Vagina (tissue), 2 donors: ENCODE results near the gene SOCS3. TPM values are rescaled to one million over a fixed set of nuclear protein-coding genes. Genes with fewer than 3 reads are reported as not detected.

ENCODE experiments used
- DNase-seq, 2 donors: peaks; one replicate each; pipeline ENCODE4 v3.0.0-alpha.2; 2017; ENCODE audit errors: extremely low spot score in 2 of 2
- H3K27ac ChIP-seq: fragments of 200-600 bp; sonication (generic); one replicate; pipeline ENCODE4 v1.5.1; 2019
- H3K27me3 ChIP-seq: fragments of 200-600 bp; sonication (generic); one replicate; pipeline ENCODE4 v1.5.1; 2019
- H3K36me3 ChIP-seq, 2 donors: fragments of 200-600 bp; sonication (generic); one replicate each; pipeline ENCODE4 v1.5.1; 2017 to 2019
- H3K4me1 ChIP-seq: fragments of 200-600 bp; sonication (generic); one replicate; pipeline ENCODE4 v1.5.1; 2019
- H3K4me3 ChIP-seq, 2 donors: fragments of 200-600 bp; sonication (generic); 1 replicate in 1 of 2; 2 replicates in 1 of 2; pipeline ENCODE4 v1.5.1; 2016 to 2019
- H3K9me3 ChIP-seq: fragments of 200-600 bp; sonication (generic); one replicate; pipeline ENCODE4 v1.5.1; 2019
- CTCF ChIP-seq, 3 experiments: fragments of 450-650 bp in 2 of 3; fragments of 200-600 bp in 1 of 3; sonication (generic) in 1 of 3; IDR thresholded peaks; one replicate each; pipeline ENCODE4 v1.5.1; 2017 to 2019; ENCODE audit warnings: antibody characterized with exemption in 3 of 3, mild to moderate bottlenecking in 2 of 3, moderate library complexity in 2 of 3
- POLR2A ChIP-seq, 2 donors: fragments of 450-650 bp; IDR thresholded peaks; one replicate each; pipeline ENCODE4 v1.6.1; 2017; ENCODE audit warnings: antibody characterized with exemption in 2 of 2, mild to moderate bottlenecking in 2 of 2, moderate library complexity in 2 of 2
- POLR2AphosphoS5 ChIP-seq, 2 donors: sonication (generic); formaldehyde crosslinking; IDR thresholded peaks; one replicate each; pipeline ENCODE4 v1.9.0; 2017; ENCODE audit warnings: antibody characterized with exemption in 2 of 2, mild to moderate bottlenecking in 2 of 2, low read depth in 1 of 2; ENCODE audit not compliant: insufficient read depth in 1 of 2
- intact Hi-C: fragments of 100-400 bp; cut with DNase I; formaldehyde crosslinking; loops from one replicate; pipeline ENCODE4 v1.15.1; 2023
- total RNA-seq: library from RNA; depleted of rRNA; stranded (reverse); fragments of >200 nt; gene quantifications from one replicate; pipeline ENCODE4 v1.2.3, GENCODE V29; 2016

SOCS3 gene
- total RNA-seq, 1 donor from 2014 or later: 173 TPM

- intact Hi-C loops: no loop called here
- no peak for TF ChIP-seq POLR2AphosphoS5 (IDR thresholded peaks at IDR 0.05; ENCODE audit: insufficient read depth in 1 of 2, low read depth in 1 of 2)
- no peak for TF ChIP-seq CTCF (IDR thresholded peaks at IDR 0.05)
- no peak for TF ChIP-seq POLR2A (IDR thresholded peaks at IDR 0.05)
- Histone ChIP-seq H3K27me3 (no peaks in the 10 kb centered on the region), H3K27ac (no peak overlapping the region), H3K9me3 (no peaks in the 10 kb centered on the region), H3K36me3 (peaks cover 0 to 43% of the 10 kb centered on the region in 2 donors), H3K4me1 (peaks cover 3% of the 10 kb centered on the region), H3K4me3 (no peak overlapping the region)
- DNase-seq: no peak
These were observed 36.8 kb upstream of the SOCS3 start for GRCh38 chr17:78396441-78397337.

GRCh38 chr17:78395155-78395554, 35.3 kb upstream of the SOCS3 start:
- H3K4me3 ChIP-seq: no peak overlapping the region
- no peaks in the 10 kb centered on the region for H3K27me3 ChIP-seq
- H3K9me3 ChIP-seq: no peaks in the 10 kb centered on the region
- no peak overlapping the region for H3K27ac ChIP-seq
- peaks cover 0 to 28% of the 10 kb centered on the region in 2 donors for H3K36me3 ChIP-seq
- intact Hi-C loops: no loop called here
- peaks cover 17% of the 10 kb centered on the region for H3K4me1 ChIP-seq
- no peak for DNase-seq
- TF ChIP-seq POLR2A (IDR thresholded peaks at IDR 0.05) (no peak), POLR2AphosphoS5 (IDR thresholded peaks at IDR 0.05; ENCODE audit: insufficient read depth in 1 of 2, low read depth in 1 of 2) (no peak), CTCF (IDR thresholded peaks at IDR 0.05) (no peak)

- Histone ChIP-seq H3K27ac (no peak overlapping the region), H3K27me3 (no peaks in the 10 kb centered on the region), H3K4me1 (peaks cover 26% of the 10 kb centered on the region), H3K9me3 (no peaks in the 10 kb centered on the region), H3K36me3 (peaks cover 0 to 18% of the 10 kb centered on the region in 2 donors), H3K4me3 (no peak overlapping the region)
- intact Hi-C loops: no loop called here
- no peak for TF ChIP-seq POLR2A (IDR thresholded peaks at IDR 0.05)
- TF ChIP-seq POLR2AphosphoS5 (IDR thresholded peaks at IDR 0.05; ENCODE audit: insufficient read depth in 1 of 2, low read depth in 1 of 2): no peak
- TF ChIP-seq CTCF (IDR thresholded peaks at IDR 0.05): no peak
- no peak for DNase-seq
These were observed 34.3 kb upstream of the SOCS3 start for GRCh38 chr17:78394209-78394608.

- Histone ChIP-seq H3K36me3 (peaks cover 0 to 12% of the 10 kb centered on the region in 2 donors), H3K4me3 (no peak overlapping the region), H3K9me3 (no peaks in the 10 kb centered on the region), H3K27me3 (no peaks in the 10 kb centered on the region), H3K27ac (no peak overlapping the region), H3K4me1 (peaks cover 27% of the 10 kb centered on the region)
- TF ChIP-seq POLR2AphosphoS5 (IDR thresholded peaks at IDR 0.05; ENCODE audit: insufficient read depth in 1 of 2, low read depth in 1 of 2): no peak
- intact Hi-C loops: no loop called here
- no peak for DNase-seq
These were observed 33.7 kb upstream of the SOCS3 start for GRCh38 chr17:78393575-78393974.

GRCh38 chr17:78392295-78392694, 32.4 kb upstream of the SOCS3 start:
- DNase-seq: no peak
- H3K27ac ChIP-seq: no peak overlapping the region
- TF ChIP-seq POLR2AphosphoS5 (IDR thresholded peaks at IDR 0.05; ENCODE audit: insufficient read depth in 1 of 2, low read depth in 1 of 2) (no peak), POLR2A (IDR thresholded peaks at IDR 0.05) (no peak), CTCF (IDR thresholded peaks at IDR 0.05) (no peak)
- H3K36me3 ChIP-seq: no peaks in the 10 kb centered on the region
- intact Hi-C loops: no loop called here
- H3K4me3 ChIP-seq: no peak overlapping the region
- no peaks in the 10 kb centered on the region for H3K27me3 ChIP-seq
- peaks cover 38% of the 10 kb centered on the region for H3K4me1 ChIP-seq
- H3K9me3 ChIP-seq: no peaks in the 10 kb centered on the region
